Fibroblast of pulmonary artery (primary cell): ENCODE data around the gene WLS.
A peak's percentile ranks its signal among the peaks of the same experiment; 100 is the strongest.
"Not testable (repeated sequence)": the region's sequence is repeated elsewhere in the genome, so short reads cannot be mapped to it uniquely, and the experiment has no call there.

Source experiments
- DNase-seq: peaks from one replicate; pipeline ENCODE4 v3.0.0-alpha.2; 2010; ENCODE audit warnings: low read depth
- H3K4me3 ChIP-seq: replicated peaks from 2 replicates; pipeline ENCODE4 v1.5.1; 2011; ENCODE audit warnings: low read depth, mild to moderate bottlenecking, control low read depth, low read length, moderate library complexity
- TF ChIP-seq, protein P1 (sequence below): IDR thresholded peaks from 2 replicates; pipeline ENCODE4 v1.5.1; 2011; ENCODE audit warnings: mild to moderate bottlenecking, control low read depth, low read length, inconsistent platforms; ENCODE audit errors: missing control alignments

WLS gene

GRCh38 chr1:68168545-68169171, 63.7 kb downstream of the WLS start:
- TF ChIP-seq, protein P1, sequence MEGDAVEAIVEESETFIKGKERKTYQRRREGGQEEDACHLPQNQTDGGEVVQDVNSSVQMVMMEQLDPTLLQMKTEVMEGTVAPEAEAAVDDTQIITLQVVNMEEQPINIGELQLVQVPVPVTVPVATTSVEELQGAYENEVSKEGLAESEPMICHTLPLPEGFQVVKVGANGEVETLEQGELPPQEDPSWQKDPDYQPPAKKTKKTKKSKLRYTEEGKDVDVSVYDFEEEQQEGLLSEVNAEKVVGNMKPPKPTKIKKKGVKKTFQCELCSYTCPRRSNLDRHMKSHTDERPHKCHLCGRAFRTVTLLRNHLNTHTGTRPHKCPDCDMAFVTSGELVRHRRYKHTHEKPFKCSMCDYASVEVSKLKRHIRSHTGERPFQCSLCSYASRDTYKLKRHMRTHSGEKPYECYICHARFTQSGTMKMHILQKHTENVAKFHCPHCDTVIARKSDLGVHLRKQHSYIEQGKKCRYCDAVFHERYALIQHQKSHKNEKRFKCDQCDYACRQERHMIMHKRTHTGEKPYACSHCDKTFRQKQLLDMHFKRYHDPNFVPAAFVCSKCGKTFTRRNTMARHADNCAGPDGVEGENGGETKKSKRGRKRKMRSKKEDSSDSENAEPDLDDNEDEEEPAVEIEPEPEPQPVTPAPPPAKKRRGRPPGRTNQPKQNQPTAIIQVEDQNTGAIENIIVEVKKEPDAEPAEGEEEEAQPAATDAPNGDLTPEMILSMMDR: no peak
- H3K4me3 ChIP-seq: no peak overlapping the region
- DNase-seq: no peak

DNA sequence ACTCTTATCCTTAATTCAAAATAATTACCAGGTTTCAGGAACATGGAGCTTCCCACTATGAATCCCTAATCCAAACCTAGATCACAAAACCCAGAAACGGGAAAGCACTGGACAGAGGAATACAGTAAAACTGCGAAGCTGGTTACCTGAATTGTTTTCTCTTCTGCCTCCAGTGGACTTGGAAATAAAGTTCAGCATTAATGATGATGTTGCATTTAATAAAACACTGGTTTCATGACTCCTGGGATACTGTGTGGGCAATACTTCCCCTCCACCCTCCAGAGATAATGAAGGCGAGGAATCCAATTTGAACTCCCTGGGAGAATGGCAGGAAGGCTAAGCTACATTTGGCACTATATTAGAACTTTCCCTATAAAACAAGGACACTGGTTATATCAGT, 65.1 kb downstream of the WLS start:
- H3K4me3 ChIP-seq: no peak overlapping the region
- TF ChIP-seq, protein P1: no peak
- no peak for DNase-seq

- TF ChIP-seq, protein P1: no peak
- no peak for DNase-seq
- no peak overlapping the region for H3K4me3 ChIP-seq
Measured at GRCh38 chr1:68166348-68166747, 66.0 kb downstream of the WLS start.

DNA sequence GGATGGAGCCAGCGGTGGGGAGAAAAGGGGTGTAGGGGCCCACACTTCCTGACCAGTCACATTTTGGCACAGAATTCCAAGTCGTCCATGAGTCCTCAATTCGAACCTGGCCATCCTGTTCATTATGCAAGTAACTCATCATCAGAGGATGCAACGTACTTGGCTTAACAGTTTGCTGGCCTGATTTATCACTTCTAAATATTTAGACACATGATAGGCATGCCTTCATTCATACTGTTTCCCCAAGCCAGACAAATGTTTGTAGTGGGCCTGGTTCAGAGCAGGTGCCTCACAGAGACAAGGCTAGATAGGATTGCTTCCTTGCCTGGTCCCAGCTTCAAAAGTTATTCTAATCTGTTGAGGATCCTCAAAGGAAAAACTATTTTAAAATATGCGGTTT, 66.7 kb downstream of the WLS start:
- TF ChIP-seq, protein P1: no peak
- no peak overlapping the region for H3K4me3 ChIP-seq
- no peak for DNase-seq

DNA sequence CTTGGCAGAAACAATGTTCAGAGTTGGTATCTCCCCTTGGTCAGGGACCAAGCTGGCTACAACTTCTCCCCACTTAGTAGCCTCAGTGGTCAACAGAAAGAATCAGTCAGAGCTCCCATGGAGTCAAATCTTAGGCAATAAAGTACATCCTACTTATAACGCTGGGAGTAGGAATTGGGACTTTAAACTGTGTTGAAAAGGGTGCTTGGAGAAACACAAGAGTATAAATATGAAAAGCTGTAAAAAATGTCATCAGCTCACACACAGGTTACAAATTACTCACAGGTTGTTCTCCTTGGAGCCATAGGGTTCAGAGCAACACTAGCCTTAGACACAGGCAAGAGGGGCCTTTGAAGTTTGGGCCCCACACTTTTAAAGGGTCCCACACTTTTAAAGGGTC, 67.4 kb downstream of the WLS start:
- DNase-seq: no peak
- no peak overlapping the region for H3K4me3 ChIP-seq
- TF ChIP-seq, protein P1: no peak

DNA sequence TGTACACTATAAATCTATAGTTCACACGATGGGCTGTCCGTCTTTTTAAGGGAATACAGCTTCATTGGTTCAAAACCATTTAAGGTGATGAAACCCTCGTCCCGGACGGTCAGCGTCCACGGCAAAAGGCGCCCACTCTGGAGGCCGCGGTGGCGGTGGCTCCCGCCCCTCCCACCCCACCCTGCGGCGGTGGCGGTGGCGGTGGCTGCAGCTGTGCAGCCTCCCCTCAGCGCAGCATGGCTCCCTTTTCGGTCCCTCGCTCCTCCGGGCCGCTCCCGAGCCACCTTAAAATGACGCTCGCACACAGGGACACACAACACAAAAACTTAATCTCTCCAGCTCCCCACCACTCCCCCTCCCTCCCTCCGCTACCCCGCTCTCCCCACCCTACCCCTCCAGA, 69.1 kb downstream of the WLS start:
- no peak for DNase-seq
- TF ChIP-seq, protein P1: no peak

GRCh38 chr1:68162761-68163160, 69.6 kb downstream of the WLS start:
- H3K4me3 ChIP-seq: no peak overlapping the region
- TF ChIP-seq, protein P1: peak; percentile 15
- no peak for DNase-seq

More for the DNA sequence above, 69.1 kb downstream of the WLS start:
- H3K4me3 ChIP-seq: no peak overlapping the region

DNA sequence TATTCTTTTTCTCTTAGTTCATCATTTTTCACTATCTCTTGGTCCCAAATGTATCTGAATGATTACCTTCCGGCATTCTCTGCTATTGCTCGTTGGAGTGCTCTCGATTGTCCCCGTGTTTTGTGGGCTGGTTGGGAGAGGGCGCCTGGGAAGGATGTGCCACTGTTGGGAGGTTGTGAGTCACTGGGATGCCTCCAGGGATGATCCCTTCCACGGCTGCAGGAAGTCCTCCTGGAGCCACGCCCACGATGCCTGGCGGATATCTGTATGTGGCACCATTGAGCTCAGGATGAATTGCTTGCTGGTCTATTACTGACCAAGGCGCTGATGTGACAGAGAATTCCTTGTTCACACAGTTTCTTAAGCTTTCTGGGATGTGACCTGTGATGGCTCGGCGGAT, 70.7 kb downstream of the WLS start:
- not testable (repeated sequence) for H3K4me3 ChIP-seq, DNase-seq

DNA sequence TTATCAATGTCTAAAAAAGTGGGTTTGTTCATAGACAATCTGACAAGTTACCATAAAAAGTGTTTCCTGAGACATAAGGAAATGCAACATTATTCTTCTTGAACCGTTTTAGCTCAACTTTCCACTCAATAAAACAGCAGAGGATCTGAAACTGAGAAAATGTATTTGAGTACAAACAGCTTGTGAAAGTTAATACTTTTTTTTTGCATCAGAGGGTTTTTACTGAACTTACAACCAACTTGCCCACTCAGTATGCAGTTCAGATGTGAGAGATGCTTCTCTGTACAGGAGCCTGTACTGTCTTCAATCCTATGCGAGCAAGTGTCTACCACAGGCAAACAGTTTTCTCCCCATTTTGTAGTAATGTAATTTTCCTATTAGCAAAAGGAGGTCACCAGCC, 71.4 kb downstream of the WLS start:
- not testable (repeated sequence) for DNase-seq

More for the DNA sequence above, 71.4 kb downstream of the WLS start:
- H3K4me3 ChIP-seq: not testable (repeated sequence)
